Measurements from ENCODE around the gene DOC2B. TPM values are rescaled to one million over a fixed set of nuclear protein-coding genes. Genes with fewer than 3 reads are reported as not detected.
"Not testable (repeated sequence)": the region's sequence is repeated elsewhere in the genome, so short reads cannot be mapped to it uniquely, and the experiment has no call there.

Gene DOC2B
- total RNA-seq, 1 experiment from 2014 or later = 1.5 TPM

GRCh38 chr17:226108-227077 lies 44.9 kb upstream of the DOC2B start:
- Histone ChIP-seq H3K27ac (ENCODE audit: low read length) (no peak overlapping the region), H3K4me1 (ENCODE audit: control insufficient read depth, insufficient read depth, low read length) (no peaks in the 10 kb centered on the region), H3K9me3 (ENCODE audit: control insufficient read depth, insufficient read depth, low read depth, low read length) (no peaks in the 10 kb centered on the region), H3K27me3 (ENCODE audit: control insufficient read depth, insufficient read depth, low read length) (no peaks in the 10 kb centered on the region), H3K4me3 (ENCODE audit: low read depth in 2 of 2, low read length in 2 of 2) (no peak overlapping the region), H3K36me3 (ENCODE audit: control insufficient read depth, insufficient read depth, low read length) (no peaks in the 10 kb centered on the region)
- DNase-seq (ENCODE audit: low read depth, low spot score) = no peak
- intact Hi-C loops (cut with micrococcal nuclease; ENCODE audit: unreplicated experiment) = no loop called here
- CTCF ChIA-PET = no interaction called here
- TF ChIP-seq CTCF (IDR thresholded peaks at IDR 0.05) = no peak
- TF ChIP-seq SIN3A (IDR thresholded peaks at IDR 0.05; ENCODE audit: borderline replicate concordance, insufficient read depth, low read depth, low read length) = no peak
- no peak for TF ChIP-seq TCF7L2 (IDR thresholded peaks at IDR 0.05; ENCODE audit: low read depth, low read length)
- TF ChIP-seq POLR2AphosphoS5 (IDR thresholded peaks at IDR 0.05; ENCODE audit: low read depth, low read length) = no peak
- TF ChIP-seq REST (IDR thresholded peaks at IDR 0.05; ENCODE audit: insufficient read depth in 1 of 2, low read depth in 2 of 2, low read length in 1 of 2) = no peak
- POLR2A ChIA-PET = no interaction called here
- in situ Hi-C loops (cut with HindIII; ENCODE audit: low pct_unique_long_range_greater_than_20kb, low sequenced_read_pairs) = no loop called here
- BruUV-seq (replicated peaks) = no TSS peak
- no peak for ATAC-seq

- no peak for ATAC-seq
- TF ChIP-seq SIN3A (IDR thresholded peaks at IDR 0.05; ENCODE audit: borderline replicate concordance, insufficient read depth, low read depth, low read length) (no peak), TCF7L2 (IDR thresholded peaks at IDR 0.05; ENCODE audit: low read depth, low read length) (no peak), REST (IDR thresholded peaks at IDR 0.05; ENCODE audit: insufficient read depth in 1 of 2, low read depth in 2 of 2, low read length in 1 of 2) (no peak), POLR2AphosphoS5 (IDR thresholded peaks at IDR 0.05; ENCODE audit: low read depth, low read length) (no peak), CTCF (IDR thresholded peaks at IDR 0.05) (no peak)
- ChIA-PET POLR2A (no interaction called here), CTCF (no interaction called here)
- intact Hi-C loops (cut with micrococcal nuclease; ENCODE audit: unreplicated experiment) = no loop called here
- H3K9me3 ChIP-seq (ENCODE audit: control insufficient read depth, insufficient read depth, low read depth, low read length) = no peaks in the 10 kb centered on the region
- H3K36me3 ChIP-seq (ENCODE audit: control insufficient read depth, insufficient read depth, low read length) = no peaks in the 10 kb centered on the region
- no peaks in the 10 kb centered on the region for H3K4me1 ChIP-seq (ENCODE audit: control insufficient read depth, insufficient read depth, low read length)
- H3K27me3 ChIP-seq (ENCODE audit: control insufficient read depth, insufficient read depth, low read length) = no peaks in the 10 kb centered on the region
- BruUV-seq (replicated peaks) = no TSS peak
- DNase-seq (ENCODE audit: low read depth, low spot score) = no peak
- no peak overlapping the region for H3K27ac ChIP-seq (ENCODE audit: low read length)
- in situ Hi-C loops (cut with HindIII; ENCODE audit: low pct_unique_long_range_greater_than_20kb, low sequenced_read_pairs) = no loop called here
- no peak overlapping the region for H3K4me3 ChIP-seq (ENCODE audit: low read depth in 2 of 2, low read length in 2 of 2)
These were observed 44.1 kb upstream of the DOC2B start for GRCh38 chr17:225551-225950.

- ATAC-seq; H3K27me3 ChIP-seq (ENCODE audit: control insufficient read depth, insufficient read depth, low read length); in situ Hi-C loops (cut with HindIII; ENCODE audit: low pct_unique_long_range_greater_than_20kb, low sequenced_read_pairs); CTCF ChIA-PET; H3K27ac ChIP-seq (ENCODE audit: low read length); H3K4me1 ChIP-seq (ENCODE audit: control insufficient read depth, insufficient read depth, low read length); intact Hi-C loops (cut with micrococcal nuclease; ENCODE audit: unreplicated experiment); POLR2A ChIA-PET; BruUV-seq (replicated peaks); H3K9me3 ChIP-seq (ENCODE audit: control insufficient read depth, insufficient read depth, low read depth, low read length); DNase-seq (ENCODE audit: low read depth, low spot score); H3K4me3 ChIP-seq (ENCODE audit: low read depth in 2 of 2, low read length in 2 of 2); H3K36me3 ChIP-seq (ENCODE audit: control insufficient read depth, insufficient read depth, low read length): not testable (repeated sequence)
These were observed 43.1 kb upstream of the DOC2B start for GRCh38 chr17:224576-224975.
